Astrocyte (in vitro differentiated cells and primary cell): Measurements from ENCODE around the gene TEAD4.

Experiments
- EZH2 ChIP-seq: IDR thresholded peaks from 2 replicates; pipeline ENCODE4 v1.6.1; 2012; ENCODE audit warnings: mild to moderate bottlenecking, low read length, inconsistent platforms; ENCODE audit not compliant: insufficient read depth
- TF ChIP-seq, protein P1 (sequence below): IDR thresholded peaks from 2 replicates; pipeline ENCODE4 v1.5.1; 2011; ENCODE audit warnings: low read depth, mild to moderate bottlenecking, inconsistent platforms, low read length, moderate library complexity; ENCODE audit not compliant: insufficient read depth

GRCh38 chr12:3002646-3003045 is 43.4 kb downstream of the TEAD4 start:
- TF ChIP-seq, protein P1, sequence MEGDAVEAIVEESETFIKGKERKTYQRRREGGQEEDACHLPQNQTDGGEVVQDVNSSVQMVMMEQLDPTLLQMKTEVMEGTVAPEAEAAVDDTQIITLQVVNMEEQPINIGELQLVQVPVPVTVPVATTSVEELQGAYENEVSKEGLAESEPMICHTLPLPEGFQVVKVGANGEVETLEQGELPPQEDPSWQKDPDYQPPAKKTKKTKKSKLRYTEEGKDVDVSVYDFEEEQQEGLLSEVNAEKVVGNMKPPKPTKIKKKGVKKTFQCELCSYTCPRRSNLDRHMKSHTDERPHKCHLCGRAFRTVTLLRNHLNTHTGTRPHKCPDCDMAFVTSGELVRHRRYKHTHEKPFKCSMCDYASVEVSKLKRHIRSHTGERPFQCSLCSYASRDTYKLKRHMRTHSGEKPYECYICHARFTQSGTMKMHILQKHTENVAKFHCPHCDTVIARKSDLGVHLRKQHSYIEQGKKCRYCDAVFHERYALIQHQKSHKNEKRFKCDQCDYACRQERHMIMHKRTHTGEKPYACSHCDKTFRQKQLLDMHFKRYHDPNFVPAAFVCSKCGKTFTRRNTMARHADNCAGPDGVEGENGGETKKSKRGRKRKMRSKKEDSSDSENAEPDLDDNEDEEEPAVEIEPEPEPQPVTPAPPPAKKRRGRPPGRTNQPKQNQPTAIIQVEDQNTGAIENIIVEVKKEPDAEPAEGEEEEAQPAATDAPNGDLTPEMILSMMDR: no peak
- no peak for TF ChIP-seq EZH2
